ENCODE measurements around the gene ANKRD26.
"Not testable (repeated sequence)": the region's sequence is repeated elsewhere in the genome, so short reads cannot be mapped to it uniquely, and the experiment has no call there.

ANKRD26 gene

GRCh38 chr10:27099916-27100812 is at the start of gene ANKRD26:
Gene ANKRD26, minus strand, starts transcription at chr10:27100494. Its CDS starts 168 bp downstream, at chr10:27100326.
- peak; percentile 98 for DNase-seq

GRCh38 chr10:27147701-27148100 is 47.4 kb upstream of the ANKRD26 start:
- no peak for DNase-seq

DNA sequence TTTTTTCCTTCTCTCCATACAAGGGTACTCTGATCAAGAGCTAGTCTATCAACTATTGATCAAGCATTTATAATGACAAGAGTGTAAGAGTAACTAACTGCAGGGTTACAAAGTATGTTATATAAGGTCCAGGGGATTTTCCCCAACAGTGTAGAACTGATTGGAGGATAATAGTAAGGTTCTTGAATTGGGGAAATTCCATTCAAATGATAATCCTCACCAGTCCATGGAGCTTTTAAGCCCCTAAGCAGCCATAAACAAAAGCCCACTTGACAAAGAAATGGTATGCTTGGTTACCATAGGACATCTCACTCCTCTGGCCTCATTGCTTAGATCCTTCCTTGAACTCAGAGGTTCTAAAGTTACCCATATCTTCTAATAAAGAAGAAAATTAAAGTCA is 45.6 kb upstream of the ANKRD26 start:
- no peak for DNase-seq

- DNase-seq, result no peak
Measured at GRCh38 chr10:27143686-27144085, 43.4 kb upstream of the ANKRD26 start.

- no peak for DNase-seq
Measured at GRCh38 chr10:27138277-27138676, 38.0 kb upstream of the ANKRD26 start.

- no peak for DNase-seq
Measured at GRCh38 chr10:27134371-27134770, 34.1 kb upstream of the ANKRD26 start.

DNA sequence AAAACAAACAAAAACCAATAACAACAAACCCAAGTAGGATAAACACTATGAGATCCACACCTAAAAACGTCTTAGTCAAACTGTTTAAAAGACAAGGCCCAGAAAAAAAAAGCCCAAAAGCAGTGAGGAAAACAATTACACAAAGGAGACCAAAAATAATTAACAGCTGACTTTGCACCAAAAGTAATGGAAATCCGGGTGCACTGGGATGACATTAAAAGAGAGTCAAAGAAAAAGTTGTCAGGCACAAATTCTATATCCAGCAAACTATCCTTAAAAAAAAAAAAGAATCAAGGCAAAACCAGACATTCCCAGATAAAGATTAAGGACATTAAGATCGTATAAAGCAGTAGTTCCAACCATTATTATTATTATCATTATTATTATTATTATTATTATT is 7.9 kb upstream of the ANKRD26 start:
- DNase-seq, result no peak

DNA sequence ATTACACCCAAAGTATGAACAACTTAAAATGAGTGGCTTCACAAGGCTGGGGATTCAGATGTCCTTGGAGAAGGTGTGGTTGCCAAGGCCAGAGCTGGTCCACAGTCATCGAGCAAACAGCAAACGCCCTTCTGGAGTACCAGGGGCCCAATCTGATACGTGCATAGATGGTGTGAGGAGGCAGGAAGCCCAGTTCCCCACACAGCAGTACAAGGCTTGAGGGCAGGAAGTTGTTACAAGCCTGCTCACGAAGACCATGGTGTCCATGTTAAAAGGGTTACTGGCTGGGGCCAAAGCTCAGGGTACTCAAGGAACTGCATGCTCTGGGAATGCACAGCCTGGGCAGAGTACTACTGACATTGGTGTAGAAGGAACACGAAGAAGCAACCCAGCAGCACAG is 4.6 kb upstream of the ANKRD26 start:
- no peak for DNase-seq

- DNase-seq, result peak; percentile 42
Measured at GRCh38 chr10:27100813-27101347, 586 bp upstream of the ANKRD26 start.

DNA sequence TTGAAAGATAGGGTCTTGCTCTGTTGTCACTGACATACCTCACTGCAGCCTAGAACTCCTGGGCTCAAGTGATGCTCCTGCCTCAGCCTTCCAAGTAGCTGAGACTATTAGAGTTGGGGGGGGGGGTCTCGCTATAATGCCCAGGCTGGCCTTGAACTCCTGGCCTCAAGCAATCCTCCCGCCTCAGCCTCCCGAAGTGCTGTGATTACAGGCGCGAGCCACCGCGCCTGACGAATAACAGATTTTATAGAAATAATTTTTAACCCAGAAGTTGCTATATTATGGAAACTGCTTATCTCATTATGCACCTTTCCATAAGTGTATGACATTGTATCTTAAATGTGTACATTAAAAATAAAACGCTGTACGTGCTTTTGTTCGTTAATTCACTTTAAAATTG is 846 bp downstream of the ANKRD26 start:
- no peak for DNase-seq

DNA sequence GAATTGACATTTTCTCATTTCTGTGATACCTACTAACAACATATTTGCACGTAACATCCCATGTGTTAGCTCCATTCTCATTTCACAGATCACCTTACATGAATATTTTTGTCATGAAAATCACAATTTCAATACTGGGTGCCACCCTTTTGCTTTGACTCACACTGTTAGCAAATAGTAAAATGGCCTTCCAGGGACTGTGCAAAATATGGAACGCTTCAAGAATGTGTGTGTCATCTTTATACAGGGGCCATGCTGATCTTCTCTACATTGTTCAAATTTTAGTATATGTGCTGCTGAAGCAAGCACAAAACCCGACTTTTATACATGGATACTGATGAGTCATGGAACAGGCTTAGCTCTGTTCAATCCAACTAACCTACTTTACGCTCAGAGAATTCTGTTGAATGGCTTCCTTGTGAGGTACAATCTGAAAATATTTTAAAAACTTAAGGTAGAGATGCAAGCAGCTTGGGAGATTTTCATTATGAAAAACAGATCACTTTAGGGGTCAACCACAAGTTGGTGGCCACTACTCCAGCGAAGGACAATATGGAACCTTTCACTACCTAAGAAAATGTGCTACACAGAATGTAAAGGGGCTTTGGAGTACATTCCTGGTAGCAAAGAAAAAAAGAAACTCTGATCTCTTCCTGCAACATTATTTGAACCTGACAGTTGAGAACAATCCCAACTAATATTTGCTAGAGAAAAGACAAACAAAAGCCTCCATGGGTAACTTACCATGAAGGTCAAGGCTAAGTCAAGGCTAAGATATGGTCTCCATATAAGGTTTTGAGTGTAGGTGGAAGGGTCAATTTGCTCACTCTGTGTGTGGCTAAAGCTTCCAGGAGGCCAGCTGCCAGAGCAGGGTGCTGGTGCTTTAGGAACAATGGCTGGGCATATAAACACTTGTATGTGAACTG is 11.9 kb downstream of the ANKRD26 start:
- no peak for DNase-seq

DNA sequence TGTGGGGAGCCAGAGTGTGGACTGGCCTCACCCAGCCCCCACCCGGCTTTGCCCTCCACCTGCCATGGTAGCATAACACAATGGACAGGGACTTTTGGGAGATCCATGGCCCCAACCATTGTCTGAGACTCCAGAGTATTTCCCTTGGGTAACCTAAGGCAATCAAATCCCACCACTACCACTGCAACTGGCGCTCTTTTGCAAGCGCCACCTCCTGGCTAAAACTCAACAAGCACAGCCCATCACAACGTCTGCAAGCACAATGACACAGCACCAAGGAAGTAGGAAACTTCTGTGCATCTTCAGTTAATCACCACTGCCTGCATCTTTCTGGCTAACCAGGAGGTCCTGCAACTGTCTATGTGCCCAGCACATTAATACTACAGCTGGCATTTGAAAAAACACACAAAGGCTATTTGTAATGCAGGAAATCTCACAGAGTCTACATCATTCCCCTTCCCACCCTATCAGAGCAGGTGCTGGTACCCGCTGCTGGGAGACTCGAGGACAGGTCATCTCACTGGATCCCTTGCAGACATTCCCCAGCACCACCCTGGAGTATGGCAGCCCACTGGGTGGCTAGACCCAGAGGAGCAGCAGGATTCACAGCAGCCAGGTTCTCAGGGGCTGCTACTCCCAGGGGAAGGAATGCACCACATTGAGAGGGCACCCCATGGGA is 27.7 kb downstream of the ANKRD26 start:
- DNase-seq, result no peak

DNA sequence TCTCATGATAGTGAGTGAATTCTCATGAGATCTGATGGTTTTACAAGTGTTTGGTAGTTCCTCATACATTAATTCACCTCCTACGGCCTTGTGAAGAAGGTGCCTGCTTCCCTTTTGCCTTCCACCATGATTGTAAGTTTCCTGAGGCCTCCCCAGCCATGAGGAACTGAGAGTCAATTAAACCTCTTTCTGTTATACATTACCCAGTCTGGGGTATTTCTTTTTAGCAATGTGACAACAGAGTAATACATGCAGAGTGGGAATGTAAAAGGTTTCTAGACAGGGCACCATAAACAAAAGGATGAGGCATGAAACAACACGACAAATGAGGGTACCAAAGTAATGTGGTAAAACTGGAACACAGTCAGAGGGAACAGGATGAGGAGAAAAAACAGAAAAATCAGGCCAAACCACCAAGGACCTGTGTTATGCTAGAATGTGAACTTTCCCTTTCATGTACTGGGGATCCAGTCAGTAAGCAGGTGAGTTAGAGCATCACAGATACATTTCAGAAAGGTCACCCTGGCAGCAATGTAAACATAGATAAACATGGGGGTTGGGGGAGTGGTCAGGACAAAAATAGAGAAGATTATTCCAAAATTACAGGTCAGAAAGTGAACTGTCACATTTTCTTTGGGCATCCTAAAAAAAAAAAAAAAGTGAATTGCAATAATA is 31.9 kb downstream of the ANKRD26 start:
- no peak for DNase-seq

GRCh38 chr10:27065084-27065483 is 35.2 kb downstream of the ANKRD26 start:
- no peak for DNase-seq

- DNase-seq, result no peak
Measured at GRCh38 chr10:27052656-27053055, 47.6 kb downstream of the ANKRD26 start.

- DNase-seq, result not testable (repeated sequence)
Measured at GRCh38 chr10:27045247-27045646, 55.0 kb downstream of the ANKRD26 start.

GRCh38 chr10:27041196-27041595 is 59.1 kb downstream of the ANKRD26 start:
- no peak for DNase-seq

GRCh38 chr10:27038168-27038567 is 62.1 kb downstream of the ANKRD26 start:
- no peak for DNase-seq

DNA sequence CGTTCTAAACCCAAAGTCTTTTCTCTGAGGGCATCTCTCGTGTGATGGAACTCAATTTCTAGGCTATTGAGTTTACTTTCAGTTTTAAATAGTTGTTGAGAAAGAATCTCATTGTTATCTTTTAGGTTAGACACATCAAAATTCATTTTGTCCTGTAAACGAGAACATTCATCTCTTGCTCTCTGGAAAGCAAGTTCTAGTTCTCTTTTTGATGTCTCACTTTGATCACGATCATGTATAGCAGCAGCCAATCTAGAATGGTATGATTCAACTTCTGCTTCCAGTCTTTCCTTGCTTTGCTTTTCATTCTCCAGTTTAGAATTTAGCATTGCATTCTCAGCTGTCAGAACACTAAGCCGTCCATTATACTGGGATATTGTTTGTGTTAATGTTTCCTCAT is 65.1 kb downstream of the ANKRD26 start:
- DNase-seq, result no peak

- DNase-seq, result no peak
Measured at GRCh38 chr10:27030060-27030459, 70.2 kb downstream of the ANKRD26 start.

DNA sequence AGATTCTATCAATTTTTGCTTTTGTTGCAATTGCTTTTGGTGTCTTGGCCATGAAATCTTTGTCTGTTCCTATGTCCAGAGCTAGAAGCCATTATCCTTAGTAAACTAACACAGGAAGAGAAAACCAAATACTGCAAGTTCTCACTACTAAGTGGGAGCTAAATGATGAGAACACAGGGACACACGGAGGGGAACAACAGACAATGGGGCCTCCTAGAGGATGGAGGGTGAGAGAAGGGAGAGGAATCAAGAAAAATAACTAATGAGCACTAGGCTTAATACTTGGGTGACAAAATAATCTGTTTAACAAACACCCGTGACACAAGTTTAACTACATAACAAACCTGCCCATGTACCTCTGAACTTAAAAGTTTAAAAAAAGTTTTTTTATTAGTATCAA is 78.2 kb downstream of the ANKRD26 start:
- DNase-seq, result peak; percentile 0

DNA sequence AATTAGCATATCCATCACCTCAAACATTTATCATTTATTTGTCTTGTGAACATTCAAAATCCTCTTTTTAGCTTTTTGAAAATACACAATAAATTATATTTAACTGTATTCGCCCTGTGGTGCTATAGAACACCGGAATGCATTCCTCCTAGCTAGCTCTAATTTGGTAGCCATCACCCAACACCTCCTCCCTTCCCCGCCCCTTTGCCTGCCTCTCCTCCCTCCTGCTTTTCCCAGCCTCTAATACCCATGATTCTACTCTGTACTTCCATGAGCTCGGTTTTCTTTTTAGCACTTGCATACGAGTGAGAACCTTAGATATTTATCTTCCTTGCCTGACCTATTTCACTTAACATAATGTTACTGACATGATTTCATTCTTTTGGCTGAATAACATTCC is 80.1 kb downstream of the ANKRD26 start:
- no peak for DNase-seq
